Measurements from ENCODE around the gene ZNF726.
"Not testable (repeated sequence)": the region's sequence is repeated elsewhere in the genome, so short reads cannot be mapped to it uniquely, and the experiment has no call there.

The ZNF726 gene

GRCh38 chr19:23949611-23950010 lies 34.9 kb downstream of the ZNF726 start:
- no peak for DNase-seq

GRCh38 chr19:23956051-23956450 lies 41.4 kb downstream of the ZNF726 start:
- DNase-seq, result no peak

- no peak for DNase-seq
Measured at GRCh38 chr19:23957660-23958281, 43.1 kb downstream of the ZNF726 start.

GRCh38 chr19:23963396-23963795 lies 48.7 kb downstream of the ZNF726 start:
- DNase-seq, result not testable (repeated sequence)

DNA sequence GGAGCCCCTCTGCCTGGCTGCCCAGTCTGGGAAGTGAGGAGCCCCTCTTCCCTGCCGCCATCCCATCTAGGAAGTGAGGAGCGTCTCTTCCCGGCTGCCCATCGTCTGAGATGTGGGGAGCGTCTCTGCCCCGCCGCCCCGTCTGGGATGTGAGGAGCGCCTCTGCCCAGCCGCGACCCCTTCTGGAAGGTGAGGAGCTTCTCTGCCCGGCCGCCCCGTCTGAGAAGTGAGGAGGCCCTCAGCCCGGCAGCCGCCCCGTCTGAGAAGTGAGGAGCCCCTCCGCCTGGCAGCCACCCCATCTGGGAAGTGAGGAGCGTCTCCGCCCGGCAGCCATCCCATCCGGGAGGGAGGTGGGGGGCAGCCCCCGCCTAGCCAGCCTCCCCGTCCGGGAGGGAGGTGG lies 49.2 kb downstream of the ZNF726 start:
- DNase-seq, result not testable (repeated sequence)

DNA sequence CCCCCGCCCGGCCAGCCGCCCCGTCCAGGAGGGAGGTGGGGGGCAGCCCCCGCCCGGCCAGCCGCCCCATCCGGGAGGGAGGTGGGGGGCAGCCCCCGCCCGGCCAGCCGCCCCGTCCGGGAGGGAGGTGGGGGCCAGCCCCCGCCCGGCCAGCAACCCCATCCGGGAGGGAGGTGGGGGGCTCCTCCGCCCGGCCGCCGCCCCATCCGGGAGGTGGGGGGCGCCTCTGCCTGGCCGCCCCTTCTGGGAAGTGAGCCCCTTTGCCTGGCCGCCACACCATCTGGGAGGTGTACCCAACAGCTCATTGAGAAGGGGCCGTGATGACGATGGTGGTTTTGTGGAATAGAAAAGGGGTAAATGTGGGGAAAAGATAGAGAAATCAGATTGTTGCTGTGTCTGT lies 49.6 kb downstream of the ZNF726 start:
- DNase-seq, result not testable (repeated sequence)

DNA sequence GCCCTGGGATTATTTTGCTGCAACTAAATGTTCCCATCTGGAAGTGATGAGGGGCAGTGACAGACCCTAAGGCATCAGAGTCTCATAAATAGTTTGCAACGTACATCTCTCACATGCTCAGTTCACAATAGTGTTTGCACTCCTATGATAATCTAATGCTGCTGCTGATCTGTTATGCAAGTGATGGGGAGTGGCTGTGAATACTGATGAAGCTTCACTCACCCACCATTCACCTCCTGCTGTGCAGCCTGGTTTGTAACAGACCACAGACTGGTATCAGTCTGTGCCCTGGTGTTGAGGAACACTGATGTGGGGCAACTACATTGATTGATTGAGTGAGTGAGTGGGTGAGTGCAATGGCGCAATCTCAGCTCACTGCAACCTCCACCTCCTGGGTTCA lies 54.9 kb downstream of the ZNF726 start:
- no peak for DNase-seq

DNA sequence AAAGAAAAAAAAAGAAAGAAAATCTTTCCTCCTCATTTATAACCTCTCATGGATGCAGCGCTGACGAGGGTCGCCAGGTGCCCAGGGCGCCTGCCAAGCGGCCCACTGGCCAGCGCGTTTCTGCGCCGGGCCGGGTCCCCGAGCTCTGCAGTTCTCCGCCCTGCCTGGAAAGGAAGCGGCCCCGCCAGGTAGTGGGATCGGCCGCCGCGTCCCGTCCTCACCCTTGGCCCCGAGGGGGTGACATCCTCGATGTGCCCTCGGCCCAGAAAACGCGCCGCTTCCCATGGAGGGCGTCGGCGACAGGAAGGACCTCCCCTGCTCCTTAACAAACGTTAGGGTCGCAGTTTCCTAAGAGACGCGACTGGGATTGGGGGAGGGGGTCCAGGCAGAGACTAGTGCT lies 56.9 kb downstream of the ZNF726 start:
- no peak for DNase-seq

GRCh38 chr19:23972161-23972560 lies 57.5 kb downstream of the ZNF726 start:
- no peak for DNase-seq

DNA sequence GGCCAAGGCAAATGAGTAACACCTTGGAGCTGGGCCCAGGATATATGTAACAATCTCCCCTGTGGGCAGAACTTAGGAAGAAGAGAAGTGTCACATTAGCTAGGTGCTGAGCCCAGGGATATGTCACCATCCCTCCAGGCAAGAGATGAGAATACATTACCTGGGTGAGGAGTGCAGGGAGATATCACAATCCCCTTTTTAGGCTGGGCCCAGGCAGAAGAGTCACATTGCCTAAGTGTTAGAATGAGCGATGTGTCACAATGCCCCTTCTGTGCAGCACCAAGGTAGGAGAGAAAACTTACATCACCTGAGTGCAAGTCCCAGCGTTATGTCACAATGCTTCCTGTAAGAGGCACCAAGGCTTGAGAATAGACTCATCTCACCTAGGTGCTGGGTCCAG lies 60.3 kb downstream of the ZNF726 start:
- no peak for DNase-seq

DNA sequence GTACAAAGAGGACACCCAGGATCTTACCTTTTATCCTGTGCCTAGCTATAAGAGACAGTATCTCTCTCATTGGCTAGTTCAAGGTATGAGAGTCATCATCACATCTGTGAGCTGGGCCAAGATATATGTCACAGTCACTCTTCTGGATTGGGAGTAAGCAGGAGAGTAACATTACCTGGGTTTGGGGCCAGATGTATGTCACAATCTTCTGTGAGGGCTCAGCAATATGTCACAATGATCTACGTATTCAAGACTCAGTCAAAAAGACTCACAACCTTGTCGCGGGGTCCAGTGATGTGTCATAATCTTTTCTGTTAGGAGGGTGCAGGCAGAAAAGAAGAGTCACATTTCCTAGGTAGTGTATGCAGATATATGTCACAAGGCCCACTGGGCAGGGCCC lies 61.9 kb downstream of the ZNF726 start:
- not testable (repeated sequence) for DNase-seq

DNA sequence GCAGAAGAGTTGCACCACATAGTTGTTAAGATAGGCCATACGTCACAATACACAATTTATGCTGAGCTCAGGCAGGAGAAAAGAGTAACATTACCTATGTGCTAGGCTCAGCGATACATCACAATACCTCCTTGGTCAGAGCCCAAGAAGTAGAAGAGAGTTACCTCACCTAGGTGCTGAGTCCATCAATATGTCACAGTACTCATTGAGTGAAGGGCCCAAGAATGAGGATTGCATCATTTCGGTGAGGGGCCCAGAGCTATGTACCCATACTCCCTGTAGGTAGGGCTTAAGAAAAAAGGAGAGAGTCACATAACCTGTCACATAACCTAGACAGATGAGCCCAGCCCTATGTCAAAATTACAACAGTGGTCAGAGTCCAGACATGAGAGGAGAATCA lies 62.6 kb downstream of the ZNF726 start:
- DNase-seq, result not testable (repeated sequence)

- no peak for DNase-seq
Measured at GRCh38 chr19:23978068-23978467, 63.4 kb downstream of the ZNF726 start.

- DNase-seq, result no peak
Measured at GRCh38 chr19:23980805-23981204, 66.1 kb downstream of the ZNF726 start.

GRCh38 chr19:23981863-23982262 lies 67.2 kb downstream of the ZNF726 start:
- no peak for DNase-seq

DNA sequence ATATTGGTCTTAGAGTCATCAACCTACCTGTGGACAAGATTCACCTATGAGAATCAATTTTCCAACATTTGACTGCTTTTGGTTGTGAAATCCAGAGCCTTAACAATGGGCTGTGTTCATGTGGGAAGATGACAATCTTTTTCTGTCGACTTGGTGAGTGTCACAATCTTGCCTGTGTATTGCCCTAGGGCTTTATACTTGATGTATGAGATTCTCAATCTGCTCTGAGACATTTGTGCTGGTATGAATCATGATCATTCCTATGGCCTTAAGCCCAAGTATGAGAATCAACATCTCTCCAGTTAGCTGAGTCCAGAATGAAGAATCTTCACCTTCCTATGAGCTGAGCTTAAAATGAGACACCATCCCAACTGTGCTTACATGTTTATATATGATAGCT lies 68.7 kb downstream of the ZNF726 start:
- DNase-seq, result no peak
